ENCODE results near the gene POLR3B.

DNA sequence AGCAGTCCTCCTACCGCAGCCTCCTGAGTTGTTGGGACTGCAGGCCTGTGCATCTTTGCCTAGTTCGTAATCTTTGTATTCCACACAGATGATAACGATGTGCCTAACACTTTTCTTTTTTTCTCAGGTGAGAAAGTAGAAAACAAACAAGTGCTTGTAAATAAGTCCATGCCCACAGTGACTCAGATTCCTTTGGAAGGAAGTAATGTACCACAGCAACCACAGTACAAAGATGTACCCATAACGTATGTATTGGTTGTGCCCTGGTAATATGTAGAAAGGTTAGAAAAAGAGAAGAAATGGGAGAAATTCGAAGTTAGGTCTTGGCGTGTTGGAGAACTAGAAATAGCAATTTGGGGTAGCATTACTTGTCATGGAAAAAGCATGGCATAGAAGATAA, 101.6 kb downstream of the POLR3B start:
- TF ChIP-seq, protein P1, sequence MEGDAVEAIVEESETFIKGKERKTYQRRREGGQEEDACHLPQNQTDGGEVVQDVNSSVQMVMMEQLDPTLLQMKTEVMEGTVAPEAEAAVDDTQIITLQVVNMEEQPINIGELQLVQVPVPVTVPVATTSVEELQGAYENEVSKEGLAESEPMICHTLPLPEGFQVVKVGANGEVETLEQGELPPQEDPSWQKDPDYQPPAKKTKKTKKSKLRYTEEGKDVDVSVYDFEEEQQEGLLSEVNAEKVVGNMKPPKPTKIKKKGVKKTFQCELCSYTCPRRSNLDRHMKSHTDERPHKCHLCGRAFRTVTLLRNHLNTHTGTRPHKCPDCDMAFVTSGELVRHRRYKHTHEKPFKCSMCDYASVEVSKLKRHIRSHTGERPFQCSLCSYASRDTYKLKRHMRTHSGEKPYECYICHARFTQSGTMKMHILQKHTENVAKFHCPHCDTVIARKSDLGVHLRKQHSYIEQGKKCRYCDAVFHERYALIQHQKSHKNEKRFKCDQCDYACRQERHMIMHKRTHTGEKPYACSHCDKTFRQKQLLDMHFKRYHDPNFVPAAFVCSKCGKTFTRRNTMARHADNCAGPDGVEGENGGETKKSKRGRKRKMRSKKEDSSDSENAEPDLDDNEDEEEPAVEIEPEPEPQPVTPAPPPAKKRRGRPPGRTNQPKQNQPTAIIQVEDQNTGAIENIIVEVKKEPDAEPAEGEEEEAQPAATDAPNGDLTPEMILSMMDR (IDR thresholded peaks at IDR 0.05), result no peak
- TF ChIP-seq POLR2A (IDR thresholded peaks at IDR 0.05), result no peak
